Measurements from ENCODE around the gene SLC29A3. TPM values are rescaled to one million over a fixed set of nuclear protein-coding genes. Genes with fewer than 3 reads are reported as not detected.

The SLC29A3 gene
- total and polyA plus RNA-seq, 2 of the 8 experiments (the other 6 are each of a cell fraction or from before 2014, with no cell fraction given), result 14.0 to 24.6 TPM

GRCh38 chr10:71338728-71339495 lies 19.9 kb downstream of the SLC29A3 start (continued):
- no peak for TF ChIP-seq CHD7 (IDR thresholded peaks at IDR 0.05; ENCODE audit: insufficient replicate concordance, low read length)
- TF ChIP-seq NANOG (IDR thresholded peaks at IDR 0.05; ENCODE audit: insufficient read depth, low read depth, low read length, poor library complexity, severe bottlenecking), result no peak
- TF ChIP-seq SUZ12 (IDR thresholded peaks at IDR 0.05; ENCODE audit: low read length), result no peak
- no peak for TF ChIP-seq SP2 (IDR thresholded peaks at IDR 0.05; ENCODE audit: low read length)
- no peak for TF ChIP-seq EGR1 (IDR thresholded peaks at IDR 0.05; ENCODE audit: borderline replicate concordance, low read depth, low read length)
- TF ChIP-seq SP1 (IDR thresholded peaks at IDR 0.05; ENCODE audit: low read depth, low read length), result no peak
- TF ChIP-seq RFX5 (IDR thresholded peaks at IDR 0.05; ENCODE audit: borderline replicate concordance, low read depth, low read length), result no peak
- TF ChIP-seq CBX5 (IDR thresholded peaks at IDR 0.05; ENCODE audit: low read depth, low read length), result no peak
- TF ChIP-seq BCL11A (IDR thresholded peaks at IDR 0.05; ENCODE audit: low read depth in 2 of 2, low read length in 2 of 2), result no peak
- TF ChIP-seq KDM4A (IDR thresholded peaks at IDR 0.05; ENCODE audit: low read depth, low read length, severe bottlenecking), result no peak

Measured in H1 (cell line).